B cell (primary cell): Measurements from ENCODE around the gene PGM5.

Experiments
- CTCF ChIP-seq: fragments of 200-600 bp; IDR thresholded peaks from one replicate; pipeline ENCODE4 v1.8.0; 2022; ENCODE audit warnings: antibody characterized with exemption, mild to moderate bottlenecking
- EZH2 ChIP-seq: IDR thresholded peaks from 2 replicates; pipeline ENCODE4 v1.6.1; 2012; ENCODE audit warnings: borderline replicate concordance, low read depth, mild to moderate bottlenecking, moderate library complexity, low read length; ENCODE audit not compliant: insufficient read depth, poor library complexity, severe bottlenecking

- TF ChIP-seq CTCF (no peak), EZH2 (no peak)
These were observed 114.2 kb downstream of the PGM5 start for GRCh38 chr9:68470634-68471033.
